ENCODE data around the gene ACOX3. TPM values are rescaled to one million over a fixed set of nuclear protein-coding genes. Genes with fewer than 3 reads are reported as not detected.
"Not testable (repeated sequence)": the region's sequence is repeated elsewhere in the genome, so short reads cannot be mapped to it uniquely, and the experiment has no call there.

The ACOX3 gene
- total RNA-seq, 1 experiment from 2014 or later, result 21.0 TPM

- Histone ChIP-seq H3K9me3 (ENCODE audit: insufficient read depth, low read depth) (no peaks in the 10 kb centered on the region), H2AFZ (no peak overlapping the region), H3K27me3 (ENCODE audit: insufficient read depth, low read depth) (no peaks in the 10 kb centered on the region), H3K4me1 (replicated peaks; ENCODE audit: insufficient read depth) (peaks cover 33% of the 10 kb centered on the region), H3K36me3 (ENCODE audit: low read depth) (no peaks in the 10 kb centered on the region), H3K9me2 (ENCODE audit: insufficient read depth) (no peaks in the 10 kb centered on the region), H3K79me2 (ENCODE audit: low read depth) (no peaks in the 10 kb centered on the region), H3K27ac (no peak overlapping the region), H3F3A (ENCODE audit: insufficient read depth, low read depth) (peaks cover 8% of the 10 kb centered on the region; the same call in 1 of the 2 replicates), H3K4me2 (peak overlapping the region; percentile 46), H3K4me3 (no peak overlapping the region), H4K20me1 (ENCODE audit: insufficient read depth) (no peaks in the 10 kb centered on the region)
- DNase-seq, result peak; percentile 29 to 47
- POLR2A ChIA-PET (ENCODE audit: unreplicated experiment), result interaction anchor here (0.5 kb wide), 1 partner anchor 197 kb away, joined by 4 read pairs; no protein-coding TSS in a partner anchor
- intact Hi-C loops (cut with micrococcal nuclease; ENCODE audit: unreplicated experiment), result no loop called here
- no TSS peak for BruUV-seq (replicated peaks)
- CTCF ChIA-PET, result interaction anchor here (0.6 kb wide), 1 partner anchor 21 kb away, joined by 4 read pairs; no protein-coding TSS in a partner anchor
- no peak for TF ChIP-seq CTCF (conservative IDR thresholded peaks at IDR 0.05)
- no peak for TF ChIP-seq EZH2 (IDR thresholded peaks at IDR 0.05; ENCODE audit: low read depth)
These were observed 52.7 kb downstream of the ACOX3 start for GRCh38 chr4:8387615-8388527.

DNA sequence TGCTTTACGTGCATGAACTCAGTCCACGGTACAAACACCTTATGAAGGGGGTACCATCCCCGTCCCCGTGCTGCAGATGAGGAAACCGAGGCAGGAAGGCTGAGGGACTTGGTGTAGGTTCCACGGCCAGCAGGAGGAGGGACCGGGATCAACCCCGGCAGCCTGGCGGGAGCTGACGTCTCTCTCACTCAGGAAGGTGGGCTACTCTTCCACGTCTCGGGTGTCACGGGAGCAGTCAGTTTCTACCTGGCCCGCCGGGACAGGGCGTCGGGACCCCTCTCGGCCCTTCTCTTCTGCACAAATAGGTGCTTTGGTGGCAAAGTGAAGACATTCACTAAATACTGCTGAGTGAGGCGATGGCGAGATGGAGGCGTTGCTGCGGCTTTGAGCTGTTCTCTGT lies 53.3 kb downstream of the ACOX3 start:
- POLR2A ChIA-PET (ENCODE audit: unreplicated experiment), result no interaction called here
- H3K36me3 ChIP-seq (ENCODE audit: low read depth), result no peaks in the 10 kb centered on the region

DNA sequence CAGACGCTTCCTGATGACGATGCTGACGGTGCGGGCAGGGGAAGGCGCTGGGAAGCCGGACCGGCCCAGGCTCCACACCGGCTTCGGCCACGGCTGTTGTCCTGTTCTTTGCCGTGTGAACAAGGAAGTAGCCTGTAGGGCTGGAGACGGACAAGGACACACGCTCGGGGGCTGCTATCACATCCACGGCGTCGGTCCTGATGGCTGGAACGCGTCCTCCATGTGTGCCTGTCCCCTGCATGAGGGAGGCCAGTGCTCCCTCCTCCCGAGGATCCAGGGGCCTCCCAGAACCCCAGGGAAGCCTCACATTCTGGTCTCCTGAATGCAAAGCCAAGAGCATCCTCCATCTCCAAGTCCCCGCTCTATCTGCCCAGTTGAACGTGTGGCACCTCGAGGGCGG lies 53.8 kb downstream of the ACOX3 start:
- H3K9me3 ChIP-seq (ENCODE audit: insufficient read depth, low read depth), result no peaks in the 10 kb centered on the region
- DNase-seq, result no peak
- TF ChIP-seq CTCF (conservative IDR thresholded peaks at IDR 0.05) (no peak), EZH2 (IDR thresholded peaks at IDR 0.05; ENCODE audit: low read depth) (no peak)
- no TSS peak for BruUV-seq (replicated peaks)
- H3K9me2 ChIP-seq (ENCODE audit: insufficient read depth), result no peaks in the 10 kb centered on the region
- H3K36me3 ChIP-seq (ENCODE audit: low read depth), result no peaks in the 10 kb centered on the region
- no peak overlapping the region for H3K4me2 ChIP-seq
- no peaks in the 10 kb centered on the region for H3K79me2 ChIP-seq (ENCODE audit: low read depth)
- H3K4me3 ChIP-seq, result no peak overlapping the region
- intact Hi-C loops (cut with micrococcal nuclease; ENCODE audit: unreplicated experiment), result no loop called here
- H3K4me1 ChIP-seq (replicated peaks; ENCODE audit: insufficient read depth), result peaks cover 22% of the 10 kb centered on the region
- ChIA-PET CTCF (no interaction called here), POLR2A (ENCODE audit: unreplicated experiment) (no interaction called here)
- no peak overlapping the region for H2AFZ ChIP-seq
- no peak overlapping the region for H3K27ac ChIP-seq
- H4K20me1 ChIP-seq (ENCODE audit: insufficient read depth), result no peaks in the 10 kb centered on the region
- no peaks in the 10 kb centered on the region for H3K27me3 ChIP-seq (ENCODE audit: insufficient read depth, low read depth)
- no peaks in the 10 kb centered on the region for H3F3A ChIP-seq (ENCODE audit: insufficient read depth, low read depth)

More for the DNA sequence above, 53.3 kb downstream of the ACOX3 start:
- Histone ChIP-seq H3K27ac (no peak overlapping the region), H3K4me2 (no peak overlapping the region), H3K9me2 (ENCODE audit: insufficient read depth) (no peaks in the 10 kb centered on the region), H3K4me1 (replicated peaks; ENCODE audit: insufficient read depth) (peaks cover 26% of the 10 kb centered on the region), H3K9me3 (ENCODE audit: insufficient read depth, low read depth) (no peaks in the 10 kb centered on the region), H3K27me3 (ENCODE audit: insufficient read depth, low read depth) (no peaks in the 10 kb centered on the region), H4K20me1 (ENCODE audit: insufficient read depth) (no peaks in the 10 kb centered on the region), H3K79me2 (ENCODE audit: low read depth) (no peaks in the 10 kb centered on the region), H3F3A (ENCODE audit: insufficient read depth, low read depth) (peaks cover under 1% of the 10 kb centered on the region; the same call in 1 of the 2 replicates), H2AFZ (no peak overlapping the region), H3K4me3 (no peak overlapping the region)
- intact Hi-C loops (cut with micrococcal nuclease; ENCODE audit: unreplicated experiment), result no loop called here
- CTCF ChIA-PET, result no interaction called here
- no peak for DNase-seq
- BruUV-seq (replicated peaks), result no TSS peak
- TF ChIP-seq EZH2 (IDR thresholded peaks at IDR 0.05; ENCODE audit: low read depth), result no peak
- no peak for TF ChIP-seq CTCF (conservative IDR thresholded peaks at IDR 0.05)

DNA sequence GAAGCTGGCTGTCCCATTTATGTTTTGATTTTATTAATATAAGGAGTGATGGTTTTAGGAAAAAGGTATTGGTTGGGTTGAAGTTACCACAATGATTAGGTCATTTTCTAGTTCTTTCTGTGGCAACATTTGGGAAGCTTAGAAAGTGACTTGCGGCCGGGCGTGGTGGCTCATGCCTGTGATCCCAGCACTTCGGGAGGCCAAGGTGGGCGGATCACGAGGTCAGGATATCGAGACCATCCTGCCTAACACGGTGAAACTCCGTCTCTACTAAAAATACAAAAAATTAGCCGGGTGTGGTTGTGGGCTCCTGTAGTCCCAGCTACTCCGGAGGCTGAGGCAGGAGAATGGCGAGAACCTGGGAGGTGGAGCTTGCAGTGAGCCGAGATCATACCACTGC lies 54.4 kb downstream of the ACOX3 start:
- DNase-seq; H4K20me1 ChIP-seq (ENCODE audit: insufficient read depth); H3F3A ChIP-seq (ENCODE audit: insufficient read depth, low read depth); H3K4me2 ChIP-seq; CTCF ChIA-PET; H3K9me3 ChIP-seq (ENCODE audit: insufficient read depth, low read depth); intact Hi-C loops (cut with micrococcal nuclease; ENCODE audit: unreplicated experiment); POLR2A ChIA-PET (ENCODE audit: unreplicated experiment); BruUV-seq (replicated peaks); H3K79me2 ChIP-seq (ENCODE audit: low read depth); H3K36me3 ChIP-seq (ENCODE audit: low read depth); H2AFZ ChIP-seq; H3K27ac ChIP-seq; H3K27me3 ChIP-seq (ENCODE audit: insufficient read depth, low read depth); H3K9me2 ChIP-seq (ENCODE audit: insufficient read depth); H3K4me3 ChIP-seq: not testable (repeated sequence)
- peaks cover 16% of the 10 kb centered on the region for H3K4me1 ChIP-seq (replicated peaks; ENCODE audit: insufficient read depth)
